IPS-18c (cell line): ENCODE data around the gene SURF1.
"Not testable (repeated sequence)": the region's sequence is repeated elsewhere in the genome, so short reads cannot be mapped to it uniquely, and the experiment has no call there.

Experiments
- H3K4me3 ChIP-seq: 2 replicates; pipeline ENCODE4 v1.7.0; 2013; ENCODE audit warnings: low read depth, mild to moderate bottlenecking, low read length, moderate library complexity; ENCODE audit not compliant: insufficient read depth
- H3K9me3 ChIP-seq: one replicate; pipeline ENCODE4 v1.6.1; 2013; ENCODE audit warnings: mild to moderate bottlenecking, low read length, moderate library complexity; ENCODE audit not compliant: control insufficient read depth, insufficient read depth

Gene SURF1

DNA sequence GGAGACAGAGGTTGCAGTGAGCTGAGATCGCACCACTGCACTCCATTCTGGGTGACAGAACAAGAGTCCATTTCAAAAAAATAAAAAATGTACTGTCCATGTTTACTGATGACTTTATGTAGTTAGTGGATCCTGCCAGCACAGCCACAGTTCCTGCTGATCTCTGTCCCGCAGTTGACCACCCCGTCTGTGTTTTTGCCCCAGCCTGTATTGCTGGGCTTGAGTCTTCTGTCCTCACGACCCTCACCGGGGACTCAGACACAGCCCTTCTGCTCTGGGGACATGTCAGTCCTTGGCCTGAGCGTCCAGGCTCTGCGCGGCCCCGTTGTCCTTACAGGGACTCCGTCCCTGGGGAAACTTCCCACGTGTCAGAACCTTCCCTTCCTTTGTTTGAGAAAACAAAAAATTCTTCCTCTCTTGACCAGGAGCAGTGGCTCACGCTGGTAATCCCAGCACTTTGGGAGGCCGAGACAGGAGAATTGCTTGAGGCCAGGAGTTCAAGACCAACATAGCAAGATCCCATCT is 34.8 kb downstream of the SURF1 start:
- Histone ChIP-seq H3K4me3 (no peak overlapping the region), H3K9me3 (no peaks in the 10 kb centered on the region)

- H3K9me3 ChIP-seq = no peaks in the 10 kb centered on the region
- no peak overlapping the region for H3K4me3 ChIP-seq
Observed at GRCh38 chr9:133320421-133320881, 35.8 kb downstream of the SURF1 start.

DNA sequence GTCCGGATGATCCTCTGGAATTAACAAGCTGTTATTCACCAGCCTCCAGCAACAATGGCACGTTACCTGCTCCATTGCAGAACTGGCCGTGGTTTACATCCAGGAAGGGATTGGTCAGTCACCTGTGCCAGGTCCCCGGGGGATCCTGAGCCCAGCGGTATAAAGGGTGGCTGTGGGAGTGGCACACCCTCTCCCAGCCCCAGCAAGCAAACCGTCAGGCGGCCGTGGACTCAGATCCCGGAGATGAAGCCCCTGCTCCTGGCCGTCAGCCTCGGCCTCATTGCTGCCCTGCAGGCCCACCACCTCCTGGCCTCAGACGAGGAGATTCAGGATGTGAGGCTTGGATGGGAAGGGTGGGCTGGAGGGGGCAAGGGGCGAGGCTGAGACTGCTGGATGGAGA is 38.7 kb downstream of the SURF1 start:
- H3K9me3 ChIP-seq, H3K4me3 ChIP-seq: not testable (repeated sequence)

- no peak overlapping the region for H3K4me3 ChIP-seq
- no peaks in the 10 kb centered on the region for H3K9me3 ChIP-seq
Observed at GRCh38 chr9:133315997-133316396, 40.3 kb downstream of the SURF1 start.

- no peak overlapping the region for H3K4me3 ChIP-seq
Observed at GRCh38 chr9:133309608-133310007, 46.7 kb downstream of the SURF1 start.

DNA sequence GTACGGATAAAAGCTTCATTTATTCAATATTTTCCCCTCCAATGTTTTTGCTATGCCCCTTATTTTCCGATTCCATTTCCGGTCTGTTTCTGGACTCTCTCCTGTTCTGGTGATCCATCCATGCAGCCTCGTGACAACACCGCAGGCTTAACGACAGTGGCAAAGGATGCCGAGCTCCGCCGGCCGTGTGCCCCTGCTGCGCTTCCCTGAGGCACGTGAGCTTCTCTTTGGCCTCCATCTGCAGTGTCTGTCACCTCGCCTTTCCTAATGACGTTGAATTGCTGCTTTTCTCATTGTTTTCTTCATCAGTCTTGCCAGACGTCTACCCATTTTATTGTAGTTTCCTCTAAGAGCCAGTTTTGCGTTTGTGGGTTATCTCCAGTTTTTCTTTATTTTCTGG is 49.0 kb downstream of the SURF1 start:
- Histone ChIP-seq H3K9me3 (no peaks in the 10 kb centered on the region), H3K4me3 (no peak overlapping the region)

More at GRCh38 chr9:133309608-133310007, 46.7 kb downstream of the SURF1 start:
- no peaks in the 10 kb centered on the region for H3K9me3 ChIP-seq

GRCh38 chr9:133306242-133307204 is 49.8 kb downstream of the SURF1 start:
- no peaks in the 10 kb centered on the region for H3K9me3 ChIP-seq
- no peak overlapping the region for H3K4me3 ChIP-seq

GRCh38 chr9:133305731-133306130 is 50.6 kb downstream of the SURF1 start:
- no peak overlapping the region for H3K4me3 ChIP-seq
- H3K9me3 ChIP-seq = no peaks in the 10 kb centered on the region

DNA sequence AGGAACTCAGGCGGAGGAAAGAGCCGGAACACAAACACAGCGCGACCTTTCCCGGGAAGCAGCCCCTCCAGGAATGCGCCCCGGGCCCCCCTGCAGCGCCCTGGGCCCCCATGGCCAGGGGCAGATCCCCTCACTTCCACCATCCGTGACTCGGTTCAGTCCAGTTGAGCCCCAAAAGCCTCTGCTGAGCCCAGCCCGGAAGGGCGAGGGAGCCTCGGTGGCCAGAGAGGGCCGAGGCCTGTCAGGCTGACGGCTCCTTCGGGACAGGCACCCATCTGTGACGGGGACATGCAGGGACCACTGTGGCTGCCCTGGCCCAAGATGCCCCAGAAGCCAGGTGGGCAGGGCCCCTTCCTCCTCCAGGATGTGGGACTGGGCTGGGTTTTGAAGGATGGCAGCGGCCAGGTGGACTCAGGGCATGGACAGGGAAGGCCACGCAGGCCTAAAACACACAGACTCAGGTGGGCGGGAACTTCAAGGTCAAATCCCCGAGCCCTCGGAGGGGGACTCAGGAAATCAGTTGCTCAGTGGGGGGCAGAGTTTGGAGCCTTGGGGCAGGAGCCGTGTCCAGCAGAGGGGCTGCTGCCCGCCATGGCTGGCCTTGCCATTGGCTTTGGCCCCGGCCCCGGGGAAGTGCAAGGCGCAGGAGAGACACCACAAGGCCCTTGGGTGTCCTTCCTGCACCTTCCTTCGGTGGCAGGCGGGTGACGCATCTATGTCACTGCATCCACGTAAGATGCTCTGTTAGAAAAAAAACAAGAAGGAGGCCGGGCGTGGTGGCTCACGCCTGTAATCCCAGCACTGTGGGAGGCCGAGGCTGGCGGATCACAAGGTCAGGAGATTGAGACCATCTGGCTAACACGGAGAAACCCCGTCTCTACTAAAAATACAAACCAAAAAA is 51.6 kb downstream of the SURF1 start:
- H3K4me3 ChIP-seq = no peak overlapping the region
- no peaks in the 10 kb centered on the region for H3K9me3 ChIP-seq

DNA sequence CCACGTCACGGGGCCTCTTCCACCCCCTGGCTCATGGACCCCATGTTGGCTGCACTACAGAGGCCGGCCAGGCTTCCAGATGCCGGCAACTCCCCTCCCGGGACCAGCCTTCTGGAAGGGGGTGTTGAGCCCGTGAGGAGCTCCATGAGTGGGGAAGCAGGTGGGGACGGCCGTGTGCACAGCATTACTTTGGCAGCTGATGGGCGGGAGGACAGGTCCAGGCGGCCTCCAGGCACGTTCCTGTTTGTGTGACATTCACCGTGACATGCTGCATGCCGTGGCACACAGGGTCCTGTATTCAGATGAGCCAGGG is 52.2 kb downstream of the SURF1 start:
- H3K4me3 ChIP-seq = no peak overlapping the region
- H3K9me3 ChIP-seq = no peaks in the 10 kb centered on the region

- Histone ChIP-seq H3K9me3 (no peaks in the 10 kb centered on the region), H3K4me3 (no peak overlapping the region)
Observed at GRCh38 chr9:133303266-133304157, 52.8 kb downstream of the SURF1 start.
